Fibroblast of upper back skin (primary cell): Measurements from ENCODE around the gene ZNF397.

Experiments used
- DNase-seq: peaks from one replicate; pipeline ENCODE4 v3.0.0-alpha.2; 2013

Gene ZNF397

GRCh38 chr18:35247412-35248249 is 6.8 kb downstream of the ZNF397 start:
- DNase-seq = no peak

DNA sequence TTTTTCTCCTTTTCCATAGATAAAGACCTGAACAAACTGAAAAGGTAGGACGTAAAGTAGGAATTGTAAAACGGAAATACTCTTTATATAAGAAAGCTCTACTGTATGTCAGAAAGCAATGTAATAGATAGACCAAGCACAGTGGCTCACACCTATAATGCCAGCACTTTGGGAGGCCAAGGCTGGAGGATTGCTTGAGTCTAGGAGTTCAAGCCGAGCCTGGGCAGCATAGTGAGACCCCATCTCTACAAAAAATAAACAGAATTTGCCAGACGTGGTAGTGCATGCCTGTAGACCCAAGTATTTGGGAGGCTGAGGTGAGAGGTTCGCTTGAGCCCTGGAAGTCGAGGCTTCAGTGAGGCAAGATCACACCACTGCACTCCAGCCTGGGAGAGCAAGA is 7.6 kb downstream of the ZNF397 start:
- DNase-seq = no peak

DNA sequence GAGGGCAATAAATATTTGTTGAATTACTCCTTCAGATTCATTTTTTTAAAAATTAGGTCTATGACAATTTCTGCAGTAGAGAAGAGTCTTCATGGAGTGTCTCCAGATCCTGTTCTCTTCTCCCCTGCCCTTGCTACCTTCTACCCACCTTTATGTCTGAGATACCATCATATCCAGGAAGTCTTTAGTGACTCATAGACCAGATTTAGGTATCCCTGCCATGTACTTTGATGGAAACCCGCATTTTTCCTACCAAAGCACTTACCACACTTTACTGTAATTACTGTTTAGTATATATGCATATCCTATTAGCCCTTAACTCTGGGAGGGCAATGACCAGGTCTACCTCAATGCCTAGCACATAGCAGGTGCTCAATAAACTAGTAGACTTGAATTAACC is 11.6 kb downstream of the ZNF397 start:
- no peak for DNase-seq

GRCh38 chr18:35253655-35254287 is 12.9 kb downstream of the ZNF397 start:
- no peak for DNase-seq

DNA sequence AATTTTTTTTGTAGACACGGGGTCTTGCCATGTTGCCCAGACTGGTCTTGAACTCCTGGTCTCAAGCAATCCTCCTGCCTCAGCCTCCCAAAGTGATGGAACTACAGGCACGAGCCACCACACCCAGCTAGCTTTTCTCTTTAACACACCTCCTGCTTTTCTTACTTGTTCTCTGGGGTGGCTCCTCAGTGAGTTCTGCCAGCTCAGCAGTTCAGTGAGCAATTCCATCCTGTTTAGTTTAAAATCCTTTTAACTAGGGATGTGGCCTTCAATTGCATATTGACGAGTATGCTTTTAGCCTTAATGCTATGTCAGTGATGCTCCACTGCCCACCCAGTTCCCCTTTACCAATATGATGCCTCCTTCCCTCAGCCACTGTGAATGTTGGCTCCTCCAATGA is 16.1 kb downstream of the ZNF397 start:
- DNase-seq = no peak

- DNase-seq = no peak
Measured at GRCh38 chr18:35264409-35264808, 23.6 kb downstream of the ZNF397 start.

- peak; percentile 57 for DNase-seq
Measured at GRCh38 chr18:35267161-35267651, 26.4 kb downstream of the ZNF397 start.

DNA sequence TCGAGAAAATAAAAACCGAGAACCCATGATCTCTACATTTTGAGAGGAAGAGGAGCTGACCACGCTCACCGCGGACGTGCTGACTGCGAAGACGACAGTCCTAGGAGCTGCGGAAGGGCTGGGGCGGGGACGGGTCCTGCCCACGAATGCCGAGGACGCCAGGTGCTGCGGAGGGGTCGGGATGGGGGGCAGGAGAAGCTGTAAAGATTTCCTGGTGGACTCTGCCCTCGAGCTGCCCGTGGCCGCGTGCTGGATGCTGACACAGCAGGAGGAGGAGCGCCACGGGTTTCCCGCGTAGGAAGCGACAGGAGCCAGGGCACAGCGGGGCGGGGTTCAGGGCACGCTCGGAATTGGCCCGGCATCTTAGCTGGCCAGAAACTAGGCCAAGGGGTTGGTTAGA is 27.0 kb downstream of the ZNF397 start:
- no peak for DNase-seq

DNA sequence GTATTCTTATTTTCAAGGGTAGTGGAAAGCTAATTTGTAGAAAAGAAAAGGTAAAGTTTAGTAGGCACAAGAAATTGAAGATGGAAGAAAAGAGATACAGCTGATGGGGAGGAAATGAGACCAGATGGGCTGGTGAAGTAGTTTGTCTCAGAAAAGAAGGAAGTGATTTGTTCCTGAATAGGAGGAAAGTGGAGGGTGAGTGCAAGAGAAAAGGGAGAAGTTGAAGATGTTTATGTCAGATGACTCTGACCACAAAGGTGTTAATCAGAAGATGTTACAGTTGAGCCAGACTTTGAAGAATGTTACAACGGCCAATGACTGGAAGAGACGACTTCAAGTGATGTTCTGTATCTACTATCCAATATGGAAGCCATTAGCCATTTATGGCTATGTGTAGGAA is 28.0 kb downstream of the ZNF397 start:
- DNase-seq = no peak

DNA sequence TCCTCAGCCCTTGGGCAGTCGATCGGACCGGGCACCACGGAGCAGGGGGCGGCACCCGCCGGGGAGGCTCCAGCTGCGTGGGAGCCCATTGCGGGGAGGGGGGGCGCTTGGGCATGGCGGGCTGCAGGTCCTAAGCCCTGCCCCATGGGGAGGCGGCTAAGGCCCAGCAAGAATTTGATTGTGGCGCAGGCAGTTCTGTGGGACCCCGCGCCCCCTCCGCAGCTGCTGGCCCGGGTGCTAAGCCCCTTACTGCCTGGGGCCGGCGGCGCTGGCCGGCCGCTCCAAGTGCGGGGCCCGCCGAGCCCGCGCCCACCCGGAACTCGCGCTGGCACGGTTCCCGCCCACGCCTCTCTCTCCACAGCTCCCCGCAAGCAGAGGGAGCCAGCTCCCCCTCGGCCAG is 30.8 kb downstream of the ZNF397 start:
- no peak for DNase-seq

- no peak for DNase-seq
Measured at GRCh38 chr18:35276267-35276666, 35.4 kb downstream of the ZNF397 start.

GRCh38 chr18:35277633-35278032 is 36.8 kb downstream of the ZNF397 start:
- no peak for DNase-seq

- no peak for DNase-seq
Measured at GRCh38 chr18:35278085-35278484, 37.3 kb downstream of the ZNF397 start.

- no peak for DNase-seq
Measured at GRCh38 chr18:35278969-35279368, 38.1 kb downstream of the ZNF397 start.

DNA sequence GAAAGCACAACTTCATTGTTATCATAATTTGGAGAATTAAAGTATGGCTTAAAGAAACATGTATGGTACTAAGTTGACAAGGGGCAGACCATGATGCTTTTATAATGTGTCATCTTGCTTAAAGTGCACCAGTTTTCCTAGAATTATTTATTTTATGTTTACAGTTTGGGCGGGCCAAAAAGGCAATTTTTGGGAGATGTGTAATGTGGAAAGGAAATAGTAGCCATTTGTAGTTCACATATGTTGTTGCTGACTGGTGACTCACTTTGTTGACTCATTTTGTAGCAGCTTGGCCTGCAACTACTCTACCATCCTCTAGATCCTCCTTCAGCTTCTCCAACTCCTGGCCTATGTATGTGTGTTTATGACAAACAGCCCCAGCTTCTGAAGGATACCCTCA is 41.5 kb downstream of the ZNF397 start:
- DNase-seq = peak; percentile 56

GRCh38 chr18:35283923-35284794 is 43.3 kb downstream of the ZNF397 start:
- no peak for DNase-seq

DNA sequence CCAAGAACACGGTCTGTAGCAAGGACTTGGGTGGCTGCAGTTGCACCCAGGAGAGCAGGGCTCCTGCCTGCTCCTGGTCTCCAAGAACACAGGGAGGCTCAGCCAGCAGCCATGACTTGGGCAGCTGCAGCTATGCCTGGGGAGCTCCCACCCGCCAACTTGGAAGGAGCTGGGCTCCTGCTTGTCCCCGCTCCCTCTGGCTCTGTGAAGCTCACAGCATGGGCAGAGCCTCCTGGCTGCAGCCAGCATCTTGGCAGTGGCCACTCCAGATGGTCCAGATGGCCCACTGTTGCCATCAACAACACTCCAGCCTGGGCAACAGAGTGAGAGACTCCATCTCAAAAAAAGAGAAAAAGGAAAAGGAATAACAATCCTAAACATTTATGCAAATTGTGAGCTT is 44.0 kb downstream of the ZNF397 start:
- DNase-seq = no peak

DNA sequence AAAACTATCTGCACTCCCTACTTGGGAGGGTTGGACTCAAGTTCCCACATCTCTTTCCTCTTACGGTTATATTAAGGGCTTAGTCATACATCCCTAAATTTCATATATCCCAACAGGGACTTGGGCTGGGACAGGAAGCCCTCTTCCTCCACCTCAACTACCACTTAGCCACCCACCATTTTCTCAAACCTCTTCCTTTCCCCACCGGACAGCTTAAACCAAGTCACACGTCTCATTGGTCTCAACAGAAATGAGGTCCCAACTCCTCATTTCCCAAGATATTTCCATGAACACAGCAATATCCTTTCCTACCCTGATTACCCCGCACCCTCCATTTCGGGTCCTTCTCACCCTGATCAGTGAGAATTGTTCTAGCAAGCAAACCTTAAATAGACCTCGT is 48.5 kb downstream of the ZNF397 start:
- no peak for DNase-seq

GRCh38 chr18:35289727-35290093 is 48.9 kb downstream of the ZNF397 start:
- DNase-seq = no peak

DNA sequence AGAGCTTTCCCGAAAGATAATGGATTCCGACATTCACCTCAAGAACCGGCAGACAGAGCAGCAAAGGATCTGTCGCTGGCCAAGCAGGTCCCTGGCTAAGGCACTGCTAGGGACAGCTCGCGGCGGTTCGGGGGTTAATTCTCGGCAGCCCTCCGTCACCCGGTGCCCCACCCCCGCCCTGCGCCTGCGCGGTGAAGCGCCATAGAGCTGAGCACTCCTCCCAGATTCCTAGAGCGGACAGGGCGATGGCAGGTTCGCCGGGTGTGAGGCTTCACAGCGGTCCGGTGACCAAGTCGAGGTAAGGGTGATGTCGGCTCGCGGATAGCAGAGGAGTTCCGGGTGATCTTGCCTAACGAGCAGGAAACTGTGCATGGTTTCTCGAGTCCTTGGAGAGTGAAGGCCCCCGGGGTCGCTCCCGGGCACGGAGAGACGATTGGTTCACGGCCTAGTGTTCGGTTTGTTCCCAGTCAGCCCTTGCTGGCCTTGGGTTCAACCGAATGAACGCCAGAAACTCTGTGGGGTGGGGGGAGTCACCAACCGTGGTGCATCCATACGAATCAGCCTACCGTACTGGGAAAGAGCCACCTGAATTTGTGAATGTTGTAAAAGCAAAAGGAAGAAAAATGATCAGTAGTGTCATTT is 49.4 kb downstream of the ZNF397 start, which contains the start of gene ZSCAN30:
Gene ZSCAN30, minus strand, starts transcription at position 136 of the 642 bp plus-strand sequence. CDS start 25,877 bp downstream, outside the sequence.
- DNase-seq = peak; percentile 93

DNA sequence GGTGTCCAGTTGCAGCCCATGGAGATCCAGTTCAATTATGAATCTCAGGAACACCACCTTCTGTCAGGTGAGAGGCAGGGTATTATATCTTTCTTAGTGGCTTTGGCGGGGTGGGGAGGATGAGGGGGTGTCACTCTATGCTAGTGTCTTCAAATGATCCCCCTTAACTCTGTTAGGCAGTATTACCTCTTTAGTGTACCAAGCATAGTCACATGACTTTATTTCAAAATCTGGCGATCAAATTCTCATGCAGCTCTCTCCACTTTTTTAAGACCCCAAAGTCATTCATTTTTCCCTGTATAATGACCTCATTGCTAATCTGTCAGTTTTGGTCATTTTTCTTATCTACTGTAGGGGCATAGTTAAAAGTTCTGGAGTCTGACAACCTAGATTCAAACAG is 50.3 kb downstream of the ZNF397 start:
- DNase-seq = no peak

DNA sequence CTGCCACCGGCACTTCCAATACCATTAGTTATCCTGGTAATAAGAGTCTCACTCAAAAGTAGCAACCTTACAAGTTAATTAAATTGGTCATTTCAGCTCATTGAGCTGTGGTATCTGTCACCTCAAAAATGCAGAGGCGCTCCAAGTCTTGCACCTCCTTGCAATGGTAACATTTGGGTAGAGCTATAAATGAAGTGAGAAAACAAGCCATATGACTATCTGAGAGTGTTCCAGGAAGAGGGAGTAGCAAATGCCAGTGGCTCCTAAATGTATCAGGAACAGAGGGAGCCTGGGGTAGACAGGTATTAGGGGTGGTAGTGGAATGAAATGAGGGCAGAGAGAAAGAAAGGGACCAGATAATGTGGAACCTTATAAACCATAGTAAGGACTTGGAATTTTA is 55.2 kb downstream of the ZNF397 start:
- no peak for DNase-seq

GRCh38 chr18:35303610-35304009 is 62.8 kb downstream of the ZNF397 start:
- DNase-seq = no peak
